Activated T-cell treated with anti-CD3 and anti-CD28 coated beads for 4 hours (primary cell): Measurements from ENCODE around the gene SERPINE1.
"Not testable (repeated sequence)": the region's sequence is repeated elsewhere in the genome, so short reads cannot be mapped to it uniquely, and the experiment has no call there.

ENCODE experiments used
- DNase-seq: peaks from one replicate; pipeline ENCODE4 v3.0.0-alpha.2; 2020

Gene SERPINE1

GRCh38 chr7:101126651-101127459 is at the start of gene SERPINE1:
Gene SERPINE1, plus strand, starts transcription at chr7:101127104. Its CDS starts 1,290 bp downstream, at chr7:101128394.
- DNase-seq, result peak; percentile 28

- DNase-seq, result peak; percentile 88
Measured at GRCh38 chr7:101077303-101078086, 49.4 kb upstream of the SERPINE1 start.

GRCh38 chr7:101081432-101081831 is 45.5 kb upstream of the SERPINE1 start:
- DNase-seq, result no peak

GRCh38 chr7:101084865-101085161 is 42.1 kb upstream of the SERPINE1 start:
- no peak for DNase-seq

- peak; percentile 60 for DNase-seq
Measured at GRCh38 chr7:101085162-101085964, 41.5 kb upstream of the SERPINE1 start, which contains the start of gene TRIM56. Gene TRIM56, plus strand, starts transcription at chr7:101085481. Its CDS starts 1,832 bp downstream, at chr7:101087313.

- no peak for DNase-seq
Measured at GRCh38 chr7:101087334-101088068, 39.4 kb upstream of the SERPINE1 start.

- DNase-seq, result no peak
Measured at GRCh38 chr7:101088069-101088425, 38.9 kb upstream of the SERPINE1 start.

GRCh38 chr7:101088858-101089529 is 37.9 kb upstream of the SERPINE1 start:
- no peak for DNase-seq

- DNase-seq, result no peak
Measured at GRCh38 chr7:101089876-101090275, 37.0 kb upstream of the SERPINE1 start.

GRCh38 chr7:101092266-101092905 is 34.5 kb upstream of the SERPINE1 start:
- not testable (repeated sequence) for DNase-seq

GRCh38 chr7:101093906-101094305 is 33.0 kb upstream of the SERPINE1 start:
- DNase-seq, result no peak

- DNase-seq, result no peak
Measured at GRCh38 chr7:101094376-101094775, 32.5 kb upstream of the SERPINE1 start.

- DNase-seq, result no peak
Measured at GRCh38 chr7:101094791-101095375, 32.0 kb upstream of the SERPINE1 start.

- DNase-seq, result no peak
Measured at GRCh38 chr7:101096331-101096956, 30.5 kb upstream of the SERPINE1 start.

GRCh38 chr7:101096957-101097347 is 30.0 kb upstream of the SERPINE1 start:
- DNase-seq, result no peak

- DNase-seq, result no peak
Measured at GRCh38 chr7:101097561-101097960, 29.3 kb upstream of the SERPINE1 start.

- DNase-seq, result peak; percentile 54
Measured at GRCh38 chr7:101099969-101100781, 26.7 kb upstream of the SERPINE1 start.

- no peak for DNase-seq
Measured at GRCh38 chr7:101100858-101101847, 25.8 kb upstream of the SERPINE1 start.
